Psoas muscle (tissue), 8 donors: ENCODE measurements around the gene ASPRV1. TPM values are rescaled to one million over a fixed set of nuclear protein-coding genes. Genes with fewer than 3 reads are reported as not detected.
"Not testable (repeated sequence)": the region's sequence is repeated elsewhere in the genome, so short reads cannot be mapped to it uniquely, and the experiment has no call there.

Source experiments
- ATAC-seq, 4 donors: fragments of 200-7000 bp; cut with Tn5 transposase; one replicate each; pipeline ENCODE4 v1.9.1; 2020; ENCODE audit warnings: moderate library complexity in 3 of 4, mild to moderate bottlenecking in 2 of 4
- DNase-seq, 2 donors: peaks; one replicate each; pipeline ENCODE4 v3.0.0-alpha.2; 2020
- H3K27ac ChIP-seq: fragments of 200-600 bp; one replicate; pipeline ENCODE4 v1.8.0; 2022
- H3K27me3 ChIP-seq, 3 donors: fragments of 200-600 bp in 1 of 3; one replicate each; pipeline versions ENCODE4 v1.6.1 to v1.8.0; 2013 to 2022; ENCODE audit warnings: low read length in 2 of 3, mild to moderate bottlenecking in 2 of 3, moderate library complexity in 1 of 3; ENCODE audit not compliant: insufficient read depth in 3 of 3
- H3K36me3 ChIP-seq, 2 donors: fragments of 200-600 bp in 1 of 2; one replicate each; pipeline versions ENCODE4 v1.6.1 to v1.8.0; 2013 to 2022; ENCODE audit warnings: low read depth in 1 of 2, mild to moderate bottlenecking in 1 of 2, moderate library complexity in 1 of 2; ENCODE audit not compliant: insufficient read depth in 1 of 2
- H3K4me1 ChIP-seq: fragments of 200-600 bp; one replicate; pipeline ENCODE4 v1.8.0; 2022
- H3K4me3 ChIP-seq: fragments of 200-600 bp; one replicate; pipeline ENCODE4 v1.8.0; 2022; ENCODE audit warnings: mild to moderate bottlenecking
- H3K9me3 ChIP-seq: fragments of 200-600 bp; one replicate; pipeline ENCODE4 v1.8.0; 2022
- WGBS, 3 donors: extraction: QIAGEN DNeasy Blood & Tissue Kit; methylation state at CpG; one replicate each; pipeline versions ENCODE4 v1.1.6 to v1.1.7; 2013; 5-methylcytosine and 5-hydroxymethylcytosine counted together
- intact Hi-C, 2 donors: fragments of 100-400 bp; cut with DNase I; formaldehyde crosslinking; loops; one replicate each; pipeline versions ENCODE4 v1.11.0 to v1.14.2; 2022
- polyA plus RNA-seq, 3 donors: library from polyadenylated mRNA; stranded (reverse); fragments of 200-250 nt; gene quantifications; one replicate each; pipeline ENCODE4 v1.2.3, GENCODE V29; 2013
- total RNA-seq, 4 donors: library from RNA; stranded (reverse); fragmentation: NEBNext Ultra II Directional in 2 of 4; extraction: Animal tissue kit (Norgen Biotek cat#: 25700) in 2 of 4; gene quantifications; one replicate each; pipeline versions ENCODE4 v1.2.1 to v1.2.4, GENCODE V29; 2021 to 2023
- TF ChIP-seq, protein P1 (sequence below): fragments of 200-600 bp; IDR thresholded peaks from one replicate; pipeline ENCODE4 v1.8.0; 2022; ENCODE audit warnings: antibody characterized with exemption
- donor health status: healthy with polysubstance abuse.
- donor health status: DM: no; HTN: no; CAD: no; lungs with moderate emphysema.
- donor health status: Bipolar disorder and iron deficiency.
- donor health status: healthy.
- donor health status: DM: yes; HTN: yes; CAD: no.
- donor health status: DM: no; HTN: no; CAD: no.
- donor health status: DM: no; HTN: no; CAD: no.
- donor health status: DM: yes; HTN: yes; CAD: no.

Gene ASPRV1
- total and polyA plus RNA-seq, 7 donors: 0.20 to 1.8 (median 1.0) TPM

- intact Hi-C loops: no loop called here
- WGBS, 3 donors: 95 to 98% (median 96%) methylated on average over 1 of the region's 1 CpG
- Histone ChIP-seq H3K4me1 (no peaks in the 10 kb centered on the region), H3K36me3 (no peaks in the 10 kb centered on the region), H3K27me3 (no peaks in the 10 kb centered on the region), H3K27ac (no peak overlapping the region), H3K4me3 (no peak overlapping the region), H3K9me3 (no peaks in the 10 kb centered on the region)
- ATAC-seq: no peak
- no peak for DNase-seq
- TF ChIP-seq, protein P1, sequence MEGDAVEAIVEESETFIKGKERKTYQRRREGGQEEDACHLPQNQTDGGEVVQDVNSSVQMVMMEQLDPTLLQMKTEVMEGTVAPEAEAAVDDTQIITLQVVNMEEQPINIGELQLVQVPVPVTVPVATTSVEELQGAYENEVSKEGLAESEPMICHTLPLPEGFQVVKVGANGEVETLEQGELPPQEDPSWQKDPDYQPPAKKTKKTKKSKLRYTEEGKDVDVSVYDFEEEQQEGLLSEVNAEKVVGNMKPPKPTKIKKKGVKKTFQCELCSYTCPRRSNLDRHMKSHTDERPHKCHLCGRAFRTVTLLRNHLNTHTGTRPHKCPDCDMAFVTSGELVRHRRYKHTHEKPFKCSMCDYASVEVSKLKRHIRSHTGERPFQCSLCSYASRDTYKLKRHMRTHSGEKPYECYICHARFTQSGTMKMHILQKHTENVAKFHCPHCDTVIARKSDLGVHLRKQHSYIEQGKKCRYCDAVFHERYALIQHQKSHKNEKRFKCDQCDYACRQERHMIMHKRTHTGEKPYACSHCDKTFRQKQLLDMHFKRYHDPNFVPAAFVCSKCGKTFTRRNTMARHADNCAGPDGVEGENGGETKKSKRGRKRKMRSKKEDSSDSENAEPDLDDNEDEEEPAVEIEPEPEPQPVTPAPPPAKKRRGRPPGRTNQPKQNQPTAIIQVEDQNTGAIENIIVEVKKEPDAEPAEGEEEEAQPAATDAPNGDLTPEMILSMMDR: no peak
Observed at GRCh38 chr2:69954084-69954483, 7.3 kb downstream of the ASPRV1 start.

DNA sequence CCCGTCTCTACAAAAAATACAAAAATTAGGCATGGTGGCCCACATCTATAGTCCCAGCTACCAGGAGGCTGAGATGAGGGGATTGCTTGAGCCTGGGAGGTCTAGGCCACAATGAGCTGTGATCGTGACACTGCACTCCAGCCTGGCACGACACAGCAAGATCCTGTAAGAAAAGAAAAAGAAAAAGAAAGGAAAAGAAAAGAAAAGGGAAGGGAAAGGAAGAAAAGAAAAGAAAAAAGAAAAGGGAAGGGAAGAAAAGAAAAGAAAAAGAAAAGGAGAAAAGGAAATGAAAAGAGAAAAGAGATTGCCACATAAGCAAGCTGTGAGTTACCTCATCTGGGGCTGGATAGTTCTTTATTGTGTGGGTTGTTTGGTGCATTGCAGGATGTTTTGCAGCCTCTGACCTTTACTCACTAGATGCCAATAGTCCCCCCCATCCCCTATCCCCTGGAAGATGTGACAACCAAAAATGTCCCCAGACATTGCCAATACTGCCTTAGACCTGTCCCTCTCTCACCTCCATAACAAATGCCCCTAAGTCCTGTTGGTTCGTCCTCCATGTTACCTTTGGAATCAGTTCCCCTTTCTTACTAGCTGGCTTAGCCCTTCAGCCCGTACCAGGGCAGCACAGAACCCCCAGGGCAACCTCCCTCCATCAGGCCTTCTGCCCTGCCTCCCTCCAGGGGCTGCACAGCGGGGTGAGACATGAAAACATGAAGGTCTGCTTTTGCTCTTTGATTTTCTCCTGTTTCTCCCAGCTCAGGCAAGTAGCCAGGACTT lies 8.9 kb downstream of the ASPRV1 start:
- intact Hi-C loops: no loop called here
- H3K4me1 ChIP-seq: no peaks in the 10 kb centered on the region
- H3K9me3 ChIP-seq: no peaks in the 10 kb centered on the region
- no peak overlapping the region for H3K4me3 ChIP-seq
- TF ChIP-seq, protein P1: no peak
- 76 to 86% (median 84%) methylated on average over 6 of the region's 6 CpGs for WGBS, 3 donors
- ATAC-seq: no peak
- H3K27ac ChIP-seq: no peak overlapping the region
- no peaks in the 10 kb centered on the region for H3K36me3 ChIP-seq
- H3K27me3 ChIP-seq: peaks cover 0 to 2% (median 0%) of the 10 kb centered on the region in 3 donors
- DNase-seq: no peak

DNA sequence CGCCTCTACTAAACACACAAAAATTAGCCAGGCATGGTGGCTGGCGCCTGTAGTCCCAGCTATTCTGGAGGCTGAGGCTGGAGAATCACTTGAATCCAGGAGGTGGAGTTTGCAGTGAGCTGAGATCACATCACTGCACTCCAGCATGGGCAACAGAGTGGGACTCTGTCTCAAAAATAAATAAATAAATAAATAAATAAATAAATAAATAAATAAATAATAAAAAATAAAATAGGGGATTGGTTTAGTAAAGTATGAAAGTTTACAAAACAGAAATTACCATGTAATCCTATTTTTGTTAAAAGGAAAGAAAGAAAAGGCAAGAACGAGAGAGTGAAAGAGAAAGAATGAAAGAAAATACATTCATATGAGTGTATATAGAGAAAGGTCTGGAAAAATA lies 10.8 kb downstream of the ASPRV1 start:
- H3K4me1 ChIP-seq, H3K36me3 ChIP-seq, intact Hi-C loops, H3K27me3 ChIP-seq, DNase-seq, H3K4me3 ChIP-seq, ATAC-seq, H3K9me3 ChIP-seq, H3K27ac ChIP-seq: not testable (repeated sequence)
- 95 to 96% (median 96%) methylated on average over 3 of the region's 3 CpGs for WGBS, 3 donors

GRCh38 chr2:69950241-69950640 lies 11.2 kb downstream of the ASPRV1 start:
- TF ChIP-seq, protein P1: no peak
- H3K9me3 ChIP-seq: no peaks in the 10 kb centered on the region
- H3K36me3 ChIP-seq: no peaks in the 10 kb centered on the region
- H3K27me3 ChIP-seq: peaks cover 0 to 2% (median 0%) of the 10 kb centered on the region in 3 donors
- no peak overlapping the region for H3K27ac ChIP-seq
- 81 to 88% (median 83%) methylated on average over 5 of the region's 5 CpGs for WGBS, 3 donors
- no peaks in the 10 kb centered on the region for H3K4me1 ChIP-seq
- DNase-seq (no peak), ATAC-seq (no peak)
- H3K4me3 ChIP-seq: no peak overlapping the region
- intact Hi-C loops: no loop called here

DNA sequence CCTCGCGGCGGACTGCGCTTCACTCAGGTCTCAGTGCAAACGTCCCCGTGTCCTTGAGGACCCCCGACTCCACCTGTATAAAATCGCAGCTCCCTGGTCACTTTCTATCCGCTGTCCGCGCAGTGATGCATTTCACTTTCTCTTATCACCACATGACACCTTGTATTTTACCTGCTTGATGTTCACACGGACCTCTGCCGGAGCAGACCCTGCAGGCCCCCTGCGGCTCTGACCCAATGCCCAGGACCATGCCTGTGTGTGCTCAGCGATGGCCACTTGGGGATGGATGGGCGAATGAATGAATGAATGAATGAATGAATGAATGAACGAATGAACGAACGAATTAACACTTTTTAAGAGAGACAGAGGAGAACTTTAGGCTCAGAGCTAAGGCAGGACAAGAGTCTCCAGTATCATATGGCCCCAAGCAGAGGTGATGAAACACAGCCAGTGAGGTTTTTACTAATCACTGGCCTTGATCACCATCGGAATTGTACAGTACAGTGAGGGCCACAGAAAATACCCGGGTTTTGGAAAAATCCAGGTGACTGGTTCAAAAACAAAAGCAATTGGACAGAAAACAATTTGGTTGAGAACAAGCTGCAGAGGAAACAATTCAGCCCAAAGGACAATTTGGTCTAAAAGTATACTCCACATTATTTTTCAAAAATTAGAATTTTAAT lies 12.3 kb downstream of the ASPRV1 start:
- ATAC-seq (no peak), DNase-seq (no peak)
- no peaks in the 10 kb centered on the region for H3K36me3 ChIP-seq
- TF ChIP-seq, protein P1: no peak
- H3K9me3 ChIP-seq: no peaks in the 10 kb centered on the region
- H3K27ac ChIP-seq: no peak overlapping the region
- H3K27me3 ChIP-seq: peaks cover 0 to 2% (median 0%) of the 10 kb centered on the region in 3 donors
- intact Hi-C loops: no loop called here
- WGBS, 3 donors: 68 to 77% (median 76%) methylated on average over 21 of the region's 21 CpGs
- no peaks in the 10 kb centered on the region for H3K4me1 ChIP-seq
- H3K4me3 ChIP-seq: no peak overlapping the region
